NT2/D1 (cell line): Measurements from ENCODE around the gene SDK1.

Experiments
- SUZ12 ChIP-seq: IDR thresholded peaks from 2 replicates; pipeline ENCODE4 v1.6.1; 2011; ENCODE audit not compliant: insufficient read length, insufficient read depth; ENCODE audit errors: extremely low read depth
- YY1 ChIP-seq: IDR thresholded peaks from 2 replicates; pipeline ENCODE4 v1.6.1; 2011; ENCODE audit not compliant: insufficient read length, insufficient read depth
- ZNF274 ChIP-seq: IDR thresholded peaks from 2 replicates; pipeline ENCODE4 v1.6.1; 2011; ENCODE audit warnings: mild to moderate bottlenecking, low read depth, low read length

GRCh38 chr7:3688842-3689241, 387.8 kb downstream of the SDK1 start:
- no peak for TF ChIP-seq ZNF274
- no peak for TF ChIP-seq SUZ12
- TF ChIP-seq YY1: no peak
